H9 (cell line): ENCODE data around the gene FIBP. TPM values are rescaled to one million over a fixed set of nuclear protein-coding genes. Genes with fewer than 3 reads are reported as not detected.
A peak's percentile ranks its signal among the peaks of the same experiment; 100 is the strongest.

Source experiments
- DNase-seq: peaks from one replicate; pipeline ENCODE4 v3.0.0-alpha.2; 2017
- H2AFZ ChIP-seq: one replicate; pipeline ENCODE4 v1.6.1; 2013; ENCODE audit warnings: mild to moderate bottlenecking, low read length, control low read depth, moderate library complexity
- H2AK5ac ChIP-seq: 2 replicates; pipeline ENCODE4 v1.6.1; 2013; ENCODE audit warnings: low read length, control low read depth, mixed read lengths; ENCODE audit not compliant: insufficient read length
- H2BK120ac ChIP-seq: one replicate; pipeline ENCODE4 v1.6.1; 2013; ENCODE audit warnings: low read depth, mild to moderate bottlenecking, low read length, control low read depth, inconsistent platforms; ENCODE audit not compliant: poor library complexity, severe bottlenecking
- H2BK12ac ChIP-seq: 2 replicates; pipeline ENCODE4 v1.6.1; 2013; ENCODE audit warnings: low read length, control low read depth, mixed read lengths, low read depth; ENCODE audit not compliant: insufficient read length
- H2BK15ac ChIP-seq: 2 replicates; pipeline ENCODE4 v1.6.1; 2013; ENCODE audit warnings: low read depth, low read length, control low read depth
- H2BK20ac ChIP-seq: one replicate; pipeline ENCODE4 v1.6.1; 2013; ENCODE audit warnings: low read depth, mild to moderate bottlenecking, low read length, control low read depth, inconsistent platforms; ENCODE audit not compliant: poor library complexity, severe bottlenecking
- H2BK5ac ChIP-seq: 2 replicates; pipeline ENCODE4 v1.6.1; 2013; ENCODE audit warnings: low read length, control low read depth, mixed read lengths; ENCODE audit not compliant: insufficient read length
- H3K14ac ChIP-seq: 2 replicates; pipeline ENCODE4 v1.6.1; 2013; ENCODE audit warnings: low read length, control low read depth; ENCODE audit not compliant: insufficient read depth
- H3K18ac ChIP-seq: 2 replicates; pipeline ENCODE4 v1.6.1; 2013; ENCODE audit warnings: low read depth, mild to moderate bottlenecking, mixed read lengths, low read length, control low read depth; ENCODE audit not compliant: insufficient read length
- H3K23ac ChIP-seq: 2 replicates; pipeline ENCODE4 v1.6.1; 2013; ENCODE audit warnings: low read length, control low read depth, mixed read lengths, low read depth; ENCODE audit not compliant: insufficient read length
- H3K23me2 ChIP-seq: 2 replicates; pipeline ENCODE4 v1.6.1; 2013; ENCODE audit warnings: low read depth, mild to moderate bottlenecking, mixed read lengths, low read length, control low read depth; ENCODE audit not compliant: insufficient read length, poor library complexity, severe bottlenecking
- H3K27ac ChIP-seq: 2 replicates; pipeline ENCODE4 v1.5.1; 2013; ENCODE audit warnings: low read length, control low read depth, mixed read lengths, low read depth; ENCODE audit not compliant: insufficient read length
- H3K27me3 ChIP-seq: 2 replicates; pipeline ENCODE4 v1.6.1; 2013; ENCODE audit warnings: low read length, control low read depth, inconsistent platforms; ENCODE audit not compliant: insufficient read depth
- H3K4ac ChIP-seq: 2 replicates; pipeline ENCODE4 v1.6.1; 2013; ENCODE audit warnings: low read depth, mild to moderate bottlenecking, control low read depth, inconsistent platforms, low read length, moderate library complexity
- H3K4me1 ChIP-seq: 2 replicates; pipeline ENCODE4 v1.6.1; 2013; ENCODE audit warnings: low read length, control low read depth, inconsistent platforms; ENCODE audit not compliant: insufficient read depth
- H3K4me2 ChIP-seq: 2 replicates; pipeline ENCODE4 v1.6.1; 2013; ENCODE audit warnings: low read length, control low read depth, mixed read lengths; ENCODE audit not compliant: insufficient read length, insufficient read depth
- H3K56ac ChIP-seq: 2 replicates; pipeline ENCODE4 v1.6.1; 2013; ENCODE audit warnings: low read depth, mild to moderate bottlenecking, mixed read lengths, low read length, control low read depth; ENCODE audit not compliant: insufficient read length
- H3K79me1 ChIP-seq: 2 replicates; pipeline ENCODE4 v1.6.1; 2013; ENCODE audit warnings: low read depth, mild to moderate bottlenecking, moderate library complexity, low read length, control low read depth, inconsistent platforms; ENCODE audit not compliant: insufficient read depth, poor library complexity, severe bottlenecking
- H3K79me2 ChIP-seq: 2 replicates; pipeline ENCODE4 v1.6.1; 2013; ENCODE audit warnings: low read length, control low read depth, inconsistent platforms; ENCODE audit not compliant: insufficient read depth
- H3K9ac ChIP-seq: 2 replicates; pipeline ENCODE4 v1.6.1; 2013; ENCODE audit warnings: low read length, control low read depth, mixed read lengths; ENCODE audit not compliant: insufficient read length; ENCODE audit errors: extremely low read depth
- H3K9me3 ChIP-seq: one replicate; pipeline ENCODE4 v1.6.1; 2013; ENCODE audit warnings: low read depth, low read length, inconsistent platforms; ENCODE audit not compliant: control insufficient read depth
- H3T11ph ChIP-seq: one replicate; pipeline ENCODE4 v1.6.1; 2013; ENCODE audit warnings: mild to moderate bottlenecking, low read length, control low read depth, inconsistent platforms
- H4K20me1 ChIP-seq: one replicate; pipeline ENCODE4 v1.6.1; 2013; ENCODE audit not compliant: control insufficient read depth, insufficient read length, insufficient read depth
- H4K5ac ChIP-seq: 2 replicates; pipeline ENCODE4 v1.6.1; 2013; ENCODE audit warnings: low read depth, mild to moderate bottlenecking, mixed read lengths, low read length, control low read depth; ENCODE audit not compliant: insufficient read length
- H4K8ac ChIP-seq: replicated peaks from 2 replicates; pipeline ENCODE4 v1.6.1; 2013; ENCODE audit warnings: low read length, control low read depth, mixed read lengths, low read depth; ENCODE audit not compliant: insufficient read length
- H4K91ac ChIP-seq: 2 replicates; pipeline ENCODE4 v1.6.1; 2013; ENCODE audit warnings: low read depth, mild to moderate bottlenecking, moderate library complexity, mixed read lengths, low read length, control low read depth; ENCODE audit not compliant: insufficient read length
- H3K27ac Mint-ChIP-seq, 3 experiments: 2 replicates in 2 of 3; 3 replicates in 1 of 3; pipeline ENCODE4 v1.8.0; 2020 to 2021; ENCODE audit warnings: mixed read lengths in 3 of 3, mild to moderate bottlenecking in 1 of 3, moderate library complexity in 1 of 3
- H3K27me3 Mint-ChIP-seq: 2 replicates; pipeline ENCODE4 v1.8.0; 2021; ENCODE audit warnings: low read depth, mild to moderate bottlenecking, moderate library complexity, mixed read lengths
- H3K36me3 Mint-ChIP-seq, 3 experiments: 2 replicates in 2 of 3; 3 replicates in 1 of 3; pipeline ENCODE4 v1.8.0; 2020 to 2021; ENCODE audit warnings: low read depth in 3 of 3, mixed read lengths in 3 of 3; ENCODE audit not compliant: insufficient read depth in 1 of 3
- H3K4me1 Mint-ChIP-seq, 2 experiments: 2 replicates each; pipeline ENCODE4 v1.8.0; 2020; ENCODE audit warnings: mixed read lengths in 2 of 2
- H3K4me3 Mint-ChIP-seq, 2 experiments: 2 replicates in 1 of 2; 3 replicates in 1 of 2; pipeline ENCODE4 v1.8.0; 2020 to 2021; ENCODE audit warnings: mild to moderate bottlenecking in 2 of 2, mixed read lengths in 2 of 2, moderate library complexity in 1 of 2
- H3K9me3 Mint-ChIP-seq, 2 experiments: 2 replicates in 1 of 2; 3 replicates in 1 of 2; pipeline ENCODE4 v1.8.0; 2020; ENCODE audit warnings: mild to moderate bottlenecking in 2 of 2, mixed read lengths in 2 of 2, moderate library complexity in 1 of 2
- WGBS: extraction: QIAGEN DNeasy Blood & Tissue Kit; methylation state at CpG from one replicate; pipeline ENCODE4 v1.1.7; 2013; ENCODE audit warnings: missing lambda C conversion rate, low lambda C conversion rate, mixed read lengths; ENCODE audit not compliant: insufficient read length; ENCODE audit errors: extremely low coverage; 5-methylcytosine and 5-hydroxymethylcytosine counted together
- total RNA-seq: library from RNA; stranded (reverse); gene quantifications from 2 replicates; pipeline ENCODE4 v1.2.1, GENCODE V29; 2021
- TF ChIP-seq, protein P1 (sequence below): fragments of 200-600 bp; sonication (generic); conservative IDR thresholded peaks from 3 replicates; pipeline ENCODE4 v1.8.0; 2021; ENCODE audit warnings: antibody characterized with exemption, mild to moderate bottlenecking

Gene FIBP
- total RNA-seq, 1 experiment from 2014 or later = 87.0 TPM

DNA sequence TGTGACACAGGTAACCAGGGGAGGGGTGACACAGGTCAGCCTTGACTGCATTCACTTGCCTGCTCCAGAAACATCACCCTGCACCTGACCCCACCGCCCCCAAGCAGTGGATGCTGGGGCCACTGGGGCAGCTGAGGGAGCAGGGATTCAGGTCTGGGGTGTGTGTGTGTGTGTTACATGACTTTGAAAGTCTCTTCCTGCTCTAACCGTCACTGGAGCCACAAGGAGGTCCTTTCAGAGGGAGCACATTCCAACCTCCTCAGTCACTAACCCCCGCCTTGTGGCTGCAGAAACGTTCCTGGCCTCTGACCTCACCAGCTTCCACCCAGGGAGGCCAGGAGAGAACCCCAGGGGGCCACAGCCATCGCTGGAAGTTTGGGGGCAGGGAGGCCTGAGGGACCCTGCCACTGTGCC, 14.8 kb upstream of the FIBP start:
- H3K4me3 Mint-ChIP-seq = no peak overlapping the region; a peak in 1 of 5 replicates
- no peak overlapping the region for H2AK5ac ChIP-seq
- no peak overlapping the region for H3K27ac ChIP-seq
- H3K9ac ChIP-seq = no peak overlapping the region
- no peaks in the 10 kb centered on the region for H3K9me3 ChIP-seq
- peaks cover 17% of the 10 kb centered on the region; the same call in 1 of the 2 replicates for H3K27me3 ChIP-seq
- no peaks in the 10 kb centered on the region; a peak in 1 of 5 replicates for H3K9me3 Mint-ChIP-seq
- H2BK120ac ChIP-seq = no peak overlapping the region
- DNase-seq = peak; percentile 70
- H3T11ph ChIP-seq = no peak overlapping the region
- H3K27ac Mint-ChIP-seq = no peak overlapping the region
- H3K36me3 Mint-ChIP-seq = no peaks in the 10 kb centered on the region
- no peak overlapping the region for H2BK5ac ChIP-seq
- H3K23ac ChIP-seq = no peak overlapping the region
- no peak overlapping the region for H3K4me2 ChIP-seq
- no peak overlapping the region for H4K5ac ChIP-seq
- H2BK20ac ChIP-seq = no peak overlapping the region
- no peaks in the 10 kb centered on the region for H4K20me1 ChIP-seq
- peaks cover 88% of the 10 kb centered on the region for H3K27me3 Mint-ChIP-seq
- H3K4ac ChIP-seq = no peak overlapping the region
- H3K4me1 Mint-ChIP-seq = peaks cover 14 to 17% of the 10 kb centered on the region in 2 experiments
- H3K4me1 ChIP-seq = no peaks in the 10 kb centered on the region
- H2BK15ac ChIP-seq = no peak overlapping the region
- H3K79me1 ChIP-seq = no peaks in the 10 kb centered on the region
- H3K23me2 ChIP-seq = peaks cover 9% of the 10 kb centered on the region
- no peak overlapping the region for H2AFZ ChIP-seq
- H3K79me2 ChIP-seq = no peaks in the 10 kb centered on the region
- WGBS = no CpG with 5 or more reads among the region's 5 CpGs
- H4K91ac ChIP-seq = no peak overlapping the region
- no peak overlapping the region for H4K8ac ChIP-seq
- no peak overlapping the region for H3K14ac ChIP-seq
- no peak overlapping the region for H3K18ac ChIP-seq
- TF ChIP-seq, protein P1, sequence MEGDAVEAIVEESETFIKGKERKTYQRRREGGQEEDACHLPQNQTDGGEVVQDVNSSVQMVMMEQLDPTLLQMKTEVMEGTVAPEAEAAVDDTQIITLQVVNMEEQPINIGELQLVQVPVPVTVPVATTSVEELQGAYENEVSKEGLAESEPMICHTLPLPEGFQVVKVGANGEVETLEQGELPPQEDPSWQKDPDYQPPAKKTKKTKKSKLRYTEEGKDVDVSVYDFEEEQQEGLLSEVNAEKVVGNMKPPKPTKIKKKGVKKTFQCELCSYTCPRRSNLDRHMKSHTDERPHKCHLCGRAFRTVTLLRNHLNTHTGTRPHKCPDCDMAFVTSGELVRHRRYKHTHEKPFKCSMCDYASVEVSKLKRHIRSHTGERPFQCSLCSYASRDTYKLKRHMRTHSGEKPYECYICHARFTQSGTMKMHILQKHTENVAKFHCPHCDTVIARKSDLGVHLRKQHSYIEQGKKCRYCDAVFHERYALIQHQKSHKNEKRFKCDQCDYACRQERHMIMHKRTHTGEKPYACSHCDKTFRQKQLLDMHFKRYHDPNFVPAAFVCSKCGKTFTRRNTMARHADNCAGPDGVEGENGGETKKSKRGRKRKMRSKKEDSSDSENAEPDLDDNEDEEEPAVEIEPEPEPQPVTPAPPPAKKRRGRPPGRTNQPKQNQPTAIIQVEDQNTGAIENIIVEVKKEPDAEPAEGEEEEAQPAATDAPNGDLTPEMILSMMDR = no peak
- no peak overlapping the region for H2BK12ac ChIP-seq
- no peak overlapping the region for H3K56ac ChIP-seq
